Cardiac fibroblast (primary cell): Measurements from ENCODE around the gene TTLL11.

Experiments
- DNase-seq, 2 donors: peaks; one replicate each; pipeline versions ENCODE4 v3.0.0 to v3.0.0-alpha.2; 2010; ENCODE audit warnings: low read depth in 2 of 2
- H3K4me3 ChIP-seq, 2 donors: replicated peaks in 1 of 2; 1 replicate in 1 of 2; 2 replicates in 1 of 2; pipeline ENCODE4 v1.5.1; 2011; ENCODE audit warnings: low read depth in 2 of 2, low read length in 2 of 2, mild to moderate bottlenecking in 2 of 2, moderate library complexity in 1 of 2
- CTCF ChIP-seq: IDR thresholded peaks from one replicate; pipeline ENCODE4 v1.5.1; 2011; ENCODE audit warnings: low read depth, mild to moderate bottlenecking, low read length, inconsistent platforms

The TTLL11 gene

GRCh38 chr9:122090287-122090883, 2.7 kb downstream of the TTLL11 start:
- H3K4me3 ChIP-seq, result no peak overlapping the region
- no peak for TF ChIP-seq CTCF
- DNase-seq, result no peak

- H3K4me3 ChIP-seq, result no peak overlapping the region
- no peak for DNase-seq
- no peak for TF ChIP-seq CTCF
Observed at GRCh38 chr9:122088880-122089706, 4.0 kb downstream of the TTLL11 start.

GRCh38 chr9:122087406-122088200, 5.5 kb downstream of the TTLL11 start:
- peak in 1 of 2 donors; percentile 11 for DNase-seq

GRCh38 chr9:122086873-122087272, 6.2 kb downstream of the TTLL11 start:
- H3K4me3 ChIP-seq, result no peak overlapping the region
- TF ChIP-seq CTCF, result no peak
- no peak for DNase-seq

More at GRCh38 chr9:122087406-122088200, 5.5 kb downstream of the TTLL11 start:
- TF ChIP-seq CTCF, result no peak
- no peak overlapping the region for H3K4me3 ChIP-seq

- no peak overlapping the region for H3K4me3 ChIP-seq
- TF ChIP-seq CTCF, result no peak
- DNase-seq, result no peak
Observed at GRCh38 chr9:122085260-122085659, 7.8 kb downstream of the TTLL11 start.

GRCh38 chr9:122084026-122084675, 9.0 kb downstream of the TTLL11 start:
- no peak overlapping the region for H3K4me3 ChIP-seq
- TF ChIP-seq CTCF, result no peak
- no peak for DNase-seq
